ENCODE data around the gene SKOR2. TPM values are rescaled to one million over a fixed set of nuclear protein-coding genes. Genes with fewer than 3 reads are reported as not detected.

SKOR2 gene
- total RNA-seq, 3 donors from 2014 or later (not counting 1 experiment from before 2014, with no cell fraction given): not detected

GRCh38 chr18:47274961-47275360, 23.5 kb upstream of the SKOR2 start:
- DNase-seq: no peak
- no peak for TF ChIP-seq CTCF (IDR thresholded peaks at IDR 0.05)
- H3K4me1 ChIP-seq (ENCODE audit: control insufficient read depth, insufficient read depth, low read length): no peaks in the 10 kb centered on the region
- H3K9me3 ChIP-seq (ENCODE audit: control insufficient read depth, insufficient read depth, low read length): no peaks in the 10 kb centered on the region
- Mint-ChIP-seq H3K9me3 (peaks cover 0 to 2% of the 10 kb centered on the region in 2 donors), H3K4me3 (no peak overlapping the region), H3K36me3 (no peaks in the 10 kb centered on the region), H3K27ac (no peak overlapping the region), H3K4me1 (no peaks in the 10 kb centered on the region), H3K27me3 (ENCODE audit: low read depth in 2 of 2) (peaks cover 0 to 19% of the 10 kb centered on the region in 2 donors)
- H3K36me3 ChIP-seq (ENCODE audit: control insufficient read depth, insufficient read depth, low read length): no peaks in the 10 kb centered on the region
- peaks cover 4% of the 10 kb centered on the region for H3K27me3 ChIP-seq (ENCODE audit: control insufficient read depth, insufficient read depth, low read length)
- H3K4me3 ChIP-seq (ENCODE audit: low read length): no peak overlapping the region
- intact Hi-C loops (cut with micrococcal nuclease): no loop called here
- ATAC-seq: no peak
- H3K27ac ChIP-seq (ENCODE audit: low read length): no peak overlapping the region
- 52% methylated on average over 9 of the region's 9 CpGs for WGBS (ENCODE audit: insufficient coverage)

- Mint-ChIP-seq H3K4me3 (no peak overlapping the region), H3K9me3 (peaks cover 0 to 2% of the 10 kb centered on the region in 2 donors), H3K27ac (no peak overlapping the region), H3K27me3 (ENCODE audit: low read depth in 2 of 2) (peaks cover 33 to 39% of the 10 kb centered on the region in 2 donors), H3K4me1 (no peaks in the 10 kb centered on the region), H3K36me3 (no peaks in the 10 kb centered on the region)
- Histone ChIP-seq H3K27ac (ENCODE audit: low read length) (no peak overlapping the region), H3K4me3 (ENCODE audit: low read length) (no peak overlapping the region), H3K27me3 (ENCODE audit: control insufficient read depth, insufficient read depth, low read length) (peaks cover 28% of the 10 kb centered on the region), H3K4me1 (ENCODE audit: control insufficient read depth, insufficient read depth, low read length) (no peaks in the 10 kb centered on the region), H3K9me3 (ENCODE audit: control insufficient read depth, insufficient read depth, low read length) (peaks cover 7% of the 10 kb centered on the region), H3K36me3 (ENCODE audit: control insufficient read depth, insufficient read depth, low read length) (no peaks in the 10 kb centered on the region)
- intact Hi-C loops (cut with micrococcal nuclease): no loop called here
- no peak for TF ChIP-seq CTCF (IDR thresholded peaks at IDR 0.05)
- no peak for DNase-seq
- ATAC-seq: no peak
- WGBS (ENCODE audit: insufficient coverage): 4% methylated on average over 1 of the region's 1 CpG
Measured at GRCh38 chr18:47265197-47265596, 13.7 kb upstream of the SKOR2 start.

GRCh38 chr18:47264308-47264700, 12.8 kb upstream of the SKOR2 start:
- Mint-ChIP-seq H3K4me1 (no peaks in the 10 kb centered on the region), H3K27ac (no peak overlapping the region), H3K27me3 (ENCODE audit: low read depth in 2 of 2) (peaks cover 40 to 48% of the 10 kb centered on the region in 2 donors), H3K36me3 (no peaks in the 10 kb centered on the region), H3K9me3 (peaks cover 0 to 2% of the 10 kb centered on the region in 2 donors), H3K4me3 (no peak overlapping the region)
- no peaks in the 10 kb centered on the region for H3K36me3 ChIP-seq (ENCODE audit: control insufficient read depth, insufficient read depth, low read length)
- no peak overlapping the region for H3K4me3 ChIP-seq (ENCODE audit: low read length)
- intact Hi-C loops (cut with micrococcal nuclease): no loop called here
- peaks cover 11% of the 10 kb centered on the region for H3K9me3 ChIP-seq (ENCODE audit: control insufficient read depth, insufficient read depth, low read length)
- H3K4me1 ChIP-seq (ENCODE audit: control insufficient read depth, insufficient read depth, low read length): no peaks in the 10 kb centered on the region
- H3K27ac ChIP-seq (ENCODE audit: low read length): no peak overlapping the region
- DNase-seq (no peak), ATAC-seq (no peak)
- WGBS (ENCODE audit: insufficient coverage): 5% methylated on average over 10 of the region's 10 CpGs
- H3K27me3 ChIP-seq (ENCODE audit: control insufficient read depth, insufficient read depth, low read length): peaks cover 32% of the 10 kb centered on the region
- TF ChIP-seq CTCF (IDR thresholded peaks at IDR 0.05): no peak
